ENCODE measurements around the gene IFNGR2.
"Not testable (repeated sequence)": the region's sequence is repeated elsewhere in the genome, so short reads cannot be mapped to it uniquely, and the experiment has no call there.

The IFNGR2 gene

DNA sequence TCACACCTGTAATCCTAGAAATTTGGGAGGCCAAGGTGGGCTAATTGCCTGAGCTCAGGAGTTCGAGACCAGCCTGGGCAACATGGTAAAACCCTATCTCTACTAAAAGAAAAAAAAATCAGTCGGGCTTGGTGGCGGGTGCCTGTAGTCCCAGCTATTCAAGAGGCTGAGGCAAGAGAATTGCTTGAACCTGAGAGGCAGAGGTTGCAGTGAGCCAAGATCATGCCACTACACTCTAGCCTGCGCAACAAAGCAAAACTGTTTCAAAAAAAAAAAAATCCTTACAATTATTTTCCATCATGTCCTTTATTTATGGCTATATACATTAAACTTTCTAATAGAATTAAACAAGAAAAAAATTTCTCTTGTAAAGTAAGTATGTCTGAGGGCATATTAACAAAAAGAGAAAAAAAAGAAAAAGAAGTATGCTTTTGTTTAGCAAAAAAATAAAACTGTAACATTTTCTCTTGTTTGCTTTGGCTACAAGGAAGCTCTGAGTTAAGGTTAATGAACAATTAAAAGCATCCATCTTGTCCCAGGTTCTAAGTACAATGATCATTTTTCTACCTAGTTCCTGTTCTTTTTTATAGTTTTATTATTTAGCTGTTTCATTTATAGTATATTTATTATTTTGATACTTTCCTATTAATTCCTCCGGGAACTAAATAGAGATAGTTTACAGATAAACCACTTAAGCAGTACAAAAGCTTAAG, 58.5 kb downstream of the IFNGR2 start:
- Histone ChIP-seq H4K20me1 (ENCODE audit: insufficient read depth, low read length, poor library complexity, severe bottlenecking) (no peaks in the 10 kb centered on the region), H3K9ac (ENCODE audit: low read depth, low read length, poor library complexity, severe bottlenecking) (no peak overlapping the region), H3K4me3 (ENCODE audit: low read length, poor library complexity, severe bottlenecking) (no peak overlapping the region), H3K9me3 (ENCODE audit: insufficient read depth, low read depth, low read length) (no peaks in the 10 kb centered on the region), H3K4me2 (ENCODE audit: low read depth, low read length, poor library complexity, severe bottlenecking) (no peak overlapping the region), H3K27me3 (ENCODE audit: insufficient read depth, low read length, poor library complexity, severe bottlenecking) (no peaks in the 10 kb centered on the region), H3F3A (ENCODE audit: low read depth) (no peaks in the 10 kb centered on the region), H3K79me2 (ENCODE audit: insufficient read depth, low read length) (no peaks in the 10 kb centered on the region), H3K4me1 (ENCODE audit: insufficient read depth, low read length, poor library complexity, severe bottlenecking) (no peaks in the 10 kb centered on the region), H2AFZ (ENCODE audit: low read length) (no peak overlapping the region), H3K36me3 (ENCODE audit: insufficient read depth, low read length) (peaks cover 31% of the 10 kb centered on the region; the same call in 1 of the 2 replicates), H3K9me2 (replicated peaks; ENCODE audit: low read depth, low read length) (no peaks in the 10 kb centered on the region)
- TF ChIP-seq, protein P1, sequence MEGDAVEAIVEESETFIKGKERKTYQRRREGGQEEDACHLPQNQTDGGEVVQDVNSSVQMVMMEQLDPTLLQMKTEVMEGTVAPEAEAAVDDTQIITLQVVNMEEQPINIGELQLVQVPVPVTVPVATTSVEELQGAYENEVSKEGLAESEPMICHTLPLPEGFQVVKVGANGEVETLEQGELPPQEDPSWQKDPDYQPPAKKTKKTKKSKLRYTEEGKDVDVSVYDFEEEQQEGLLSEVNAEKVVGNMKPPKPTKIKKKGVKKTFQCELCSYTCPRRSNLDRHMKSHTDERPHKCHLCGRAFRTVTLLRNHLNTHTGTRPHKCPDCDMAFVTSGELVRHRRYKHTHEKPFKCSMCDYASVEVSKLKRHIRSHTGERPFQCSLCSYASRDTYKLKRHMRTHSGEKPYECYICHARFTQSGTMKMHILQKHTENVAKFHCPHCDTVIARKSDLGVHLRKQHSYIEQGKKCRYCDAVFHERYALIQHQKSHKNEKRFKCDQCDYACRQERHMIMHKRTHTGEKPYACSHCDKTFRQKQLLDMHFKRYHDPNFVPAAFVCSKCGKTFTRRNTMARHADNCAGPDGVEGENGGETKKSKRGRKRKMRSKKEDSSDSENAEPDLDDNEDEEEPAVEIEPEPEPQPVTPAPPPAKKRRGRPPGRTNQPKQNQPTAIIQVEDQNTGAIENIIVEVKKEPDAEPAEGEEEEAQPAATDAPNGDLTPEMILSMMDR (conservative IDR thresholded peaks at IDR 0.05; ENCODE audit: low read length), result no peak
- no peak for TF ChIP-seq EZH2phosphoT487 (IDR thresholded peaks at IDR 0.05; ENCODE audit: borderline replicate concordance)

DNA sequence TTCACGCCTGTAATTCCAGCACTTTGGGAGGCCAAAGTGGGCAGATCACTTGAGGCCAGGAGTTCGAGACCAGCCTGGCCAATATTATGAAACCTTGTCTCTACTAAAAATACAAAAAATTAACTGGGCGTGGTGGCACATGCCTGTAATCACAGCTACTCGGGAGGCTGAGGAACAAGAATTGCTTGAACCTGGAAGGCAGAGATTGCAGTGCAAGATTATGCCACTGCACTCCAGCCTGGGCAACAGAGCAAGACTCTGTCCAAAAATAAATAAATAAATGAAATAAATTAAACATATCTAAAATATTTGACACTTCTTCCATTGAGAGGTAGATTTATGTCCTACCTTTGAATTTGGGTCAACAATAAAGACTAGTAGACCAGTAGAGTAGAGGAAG, 66.0 kb downstream of the IFNGR2 start:
- H2AFZ ChIP-seq (ENCODE audit: low read length); H3K9me3 ChIP-seq (ENCODE audit: insufficient read depth, low read depth, low read length); H3K4me2 ChIP-seq (ENCODE audit: low read depth, low read length, poor library complexity, severe bottlenecking); H3K4me3 ChIP-seq (ENCODE audit: low read length, poor library complexity, severe bottlenecking); H3K9ac ChIP-seq (ENCODE audit: low read depth, low read length, poor library complexity, severe bottlenecking); H3K4me1 ChIP-seq (ENCODE audit: insufficient read depth, low read length, poor library complexity, severe bottlenecking); H3K9me2 ChIP-seq (replicated peaks; ENCODE audit: low read depth, low read length); H3K36me3 ChIP-seq (ENCODE audit: insufficient read depth, low read length); H4K20me1 ChIP-seq (ENCODE audit: insufficient read depth, low read length, poor library complexity, severe bottlenecking); H3K27me3 ChIP-seq (ENCODE audit: insufficient read depth, low read length, poor library complexity, severe bottlenecking); H3F3A ChIP-seq (ENCODE audit: low read depth): not testable (repeated sequence)
- H3K79me2 ChIP-seq (ENCODE audit: insufficient read depth, low read length), result peaks cover 14% of the 10 kb centered on the region; the same call in 1 of the 2 replicates

DNA sequence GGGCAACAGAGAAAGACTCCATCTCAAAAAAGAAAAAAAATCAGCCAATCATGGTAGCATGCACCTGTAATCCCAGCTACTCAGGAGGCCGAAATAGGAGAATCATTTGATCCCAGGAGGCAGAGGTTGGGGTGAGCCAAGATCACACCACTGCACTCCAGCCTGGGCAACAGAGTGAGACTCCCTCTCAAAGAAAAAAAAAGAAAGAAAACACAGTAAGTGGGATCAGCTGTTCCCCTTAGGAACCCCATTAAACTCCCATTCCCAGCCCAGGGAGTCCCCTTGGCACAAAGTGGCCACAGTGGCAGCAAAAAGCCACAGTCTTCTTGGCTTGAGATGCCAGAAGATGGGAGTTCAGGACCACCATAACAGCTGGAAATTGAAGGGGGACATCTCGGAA, 67.5 kb downstream of the IFNGR2 start:
- Histone ChIP-seq H3K36me3 (ENCODE audit: insufficient read depth, low read length) (peaks cover 5% of the 10 kb centered on the region; the same call in 1 of the 2 replicates), H3K4me2 (ENCODE audit: low read depth, low read length, poor library complexity, severe bottlenecking) (no peak overlapping the region), H2AFZ (ENCODE audit: low read length) (no peak overlapping the region), H3K4me3 (ENCODE audit: low read length, poor library complexity, severe bottlenecking) (no peak overlapping the region), H3F3A (ENCODE audit: low read depth) (no peaks in the 10 kb centered on the region), H4K20me1 (ENCODE audit: insufficient read depth, low read length, poor library complexity, severe bottlenecking) (no peaks in the 10 kb centered on the region), H3K4me1 (ENCODE audit: insufficient read depth, low read length, poor library complexity, severe bottlenecking) (no peaks in the 10 kb centered on the region), H3K9me3 (ENCODE audit: insufficient read depth, low read depth, low read length) (no peaks in the 10 kb centered on the region), H3K27me3 (ENCODE audit: insufficient read depth, low read length, poor library complexity, severe bottlenecking) (no peaks in the 10 kb centered on the region), H3K9ac (ENCODE audit: low read depth, low read length, poor library complexity, severe bottlenecking) (no peak overlapping the region), H3K79me2 (ENCODE audit: insufficient read depth, low read length) (peaks cover 14% of the 10 kb centered on the region; the same call in 1 of the 2 replicates), H3K9me2 (replicated peaks; ENCODE audit: low read depth, low read length) (no peaks in the 10 kb centered on the region)
- no peak for TF ChIP-seq EZH2phosphoT487 (IDR thresholded peaks at IDR 0.05; ENCODE audit: borderline replicate concordance)
- TF ChIP-seq, protein P1 (conservative IDR thresholded peaks at IDR 0.05; ENCODE audit: low read length), result no peak

DNA sequence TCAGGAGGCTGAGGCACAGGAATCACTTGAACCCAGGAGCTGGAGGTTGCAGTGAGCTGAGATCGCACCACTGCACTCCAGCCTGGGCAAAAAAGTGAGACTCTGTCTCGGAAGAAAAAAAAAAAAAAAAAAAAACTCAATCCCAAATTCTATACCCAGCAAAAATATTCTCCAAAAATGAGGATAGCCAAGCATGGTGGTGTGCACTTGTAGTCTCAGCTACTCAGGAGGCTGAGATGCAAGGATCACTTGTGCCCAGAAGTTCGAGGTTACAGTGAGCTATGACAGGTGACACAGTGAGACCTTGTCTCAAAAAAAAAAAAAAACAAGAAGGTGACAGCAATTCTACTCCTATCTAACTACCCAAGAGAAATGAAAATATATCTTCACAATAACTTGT, 70.1 kb downstream of the IFNGR2 start:
- no peak overlapping the region for H3K4me3 ChIP-seq (ENCODE audit: low read length, poor library complexity, severe bottlenecking)
- peaks cover 9% of the 10 kb centered on the region for H4K20me1 ChIP-seq (ENCODE audit: insufficient read depth, low read length, poor library complexity, severe bottlenecking)
- H3K9me3 ChIP-seq (ENCODE audit: insufficient read depth, low read depth, low read length), result no peaks in the 10 kb centered on the region
- H3K9ac ChIP-seq (ENCODE audit: low read depth, low read length, poor library complexity, severe bottlenecking), result no peak overlapping the region
- H3F3A ChIP-seq (ENCODE audit: low read depth), result no peaks in the 10 kb centered on the region
- H3K27me3 ChIP-seq (ENCODE audit: insufficient read depth, low read length, poor library complexity, severe bottlenecking), result no peaks in the 10 kb centered on the region
- no peak for TF ChIP-seq EZH2phosphoT487 (IDR thresholded peaks at IDR 0.05; ENCODE audit: borderline replicate concordance)
- TF ChIP-seq, protein P1 (conservative IDR thresholded peaks at IDR 0.05; ENCODE audit: low read length), result no peak
- peaks cover 2% of the 10 kb centered on the region for H3K4me1 ChIP-seq (ENCODE audit: insufficient read depth, low read length, poor library complexity, severe bottlenecking)
- H2AFZ ChIP-seq (ENCODE audit: low read length), result no peak overlapping the region
- no peaks in the 10 kb centered on the region for H3K36me3 ChIP-seq (ENCODE audit: insufficient read depth, low read length)
- peaks cover 22% of the 10 kb centered on the region for H3K79me2 ChIP-seq (ENCODE audit: insufficient read depth, low read length)
- H3K9me2 ChIP-seq (replicated peaks; ENCODE audit: low read depth, low read length), result no peaks in the 10 kb centered on the region
- no peak overlapping the region for H3K4me2 ChIP-seq (ENCODE audit: low read depth, low read length, poor library complexity, severe bottlenecking)
